KMS-11 (cell line): ENCODE results near the gene ETS2.

ENCODE experiments used
- H2AFZ ChIP-seq: fragments of 200-600 bp; sonication (generic); 2 replicates; pipeline ENCODE4 v1.6.1; 2016; ENCODE audit warnings: antibody characterized with exemption, mixed run types, low read depth
- H3K27ac ChIP-seq: fragments of 200-600 bp; sonication (generic); 2 replicates; pipeline ENCODE4 v1.6.1; 2016; ENCODE audit warnings: mild to moderate bottlenecking, mixed run types
- H3K27me3 ChIP-seq: fragments of 200-600 bp; sonication (generic); 2 replicates; pipeline ENCODE4 v1.6.1; 2017; ENCODE audit warnings: mild to moderate bottlenecking, low read depth, mixed run types, moderate library complexity; ENCODE audit not compliant: insufficient read depth
- H3K36me3 ChIP-seq: fragments of 200-600 bp; sonication (generic); 2 replicates; pipeline ENCODE4 v1.6.1; 2017; ENCODE audit warnings: mild to moderate bottlenecking, mixed run types; ENCODE audit not compliant: insufficient read depth
- H3K4me1 ChIP-seq: fragments of 200-600 bp; sonication (generic); 2 replicates; pipeline ENCODE4 v1.6.1; 2016; ENCODE audit warnings: mild to moderate bottlenecking, low read depth, mixed run types; ENCODE audit not compliant: poor library complexity, severe bottlenecking
- H3K4me2 ChIP-seq: fragments of 200-600 bp; sonication (generic); 2 replicates; pipeline ENCODE4 v1.7.0; 2016; ENCODE audit warnings: mild to moderate bottlenecking, mixed run types
- H3K4me3 ChIP-seq: fragments of 200-600 bp; sonication (generic); IDR thresholded peaks from 2 replicates; pipeline ENCODE4 v1.6.1; 2017; ENCODE audit warnings: low read depth, low read length, mixed read lengths; ENCODE audit not compliant: insufficient read depth
- H3K79me2 ChIP-seq: fragments of 200-600 bp; sonication (generic); 2 replicates; pipeline ENCODE4 v1.6.1; 2016; ENCODE audit warnings: low read depth, mixed run types; ENCODE audit not compliant: insufficient read depth
- H3K9ac ChIP-seq: fragments of 200-600 bp; sonication (generic); 2 replicates; pipeline ENCODE4 v1.6.1; 2016; ENCODE audit warnings: mild to moderate bottlenecking, mixed run types
- H4K20me1 ChIP-seq: fragments of 200-600 bp; sonication (generic); 2 replicates; pipeline ENCODE4 v1.6.1; 2016; ENCODE audit warnings: mild to moderate bottlenecking, mixed run types; ENCODE audit not compliant: insufficient read depth
- TF ChIP-seq, protein P1 (sequence below): fragments of 200-600 bp; sonication (generic); conservative IDR thresholded peaks from 2 replicates; pipeline ENCODE4 v1.6.1; 2017; ENCODE audit warnings: low read depth, mild to moderate bottlenecking, antibody characterized with exemption, low read length, moderate library complexity, mixed read lengths

Gene ETS2

DNA sequence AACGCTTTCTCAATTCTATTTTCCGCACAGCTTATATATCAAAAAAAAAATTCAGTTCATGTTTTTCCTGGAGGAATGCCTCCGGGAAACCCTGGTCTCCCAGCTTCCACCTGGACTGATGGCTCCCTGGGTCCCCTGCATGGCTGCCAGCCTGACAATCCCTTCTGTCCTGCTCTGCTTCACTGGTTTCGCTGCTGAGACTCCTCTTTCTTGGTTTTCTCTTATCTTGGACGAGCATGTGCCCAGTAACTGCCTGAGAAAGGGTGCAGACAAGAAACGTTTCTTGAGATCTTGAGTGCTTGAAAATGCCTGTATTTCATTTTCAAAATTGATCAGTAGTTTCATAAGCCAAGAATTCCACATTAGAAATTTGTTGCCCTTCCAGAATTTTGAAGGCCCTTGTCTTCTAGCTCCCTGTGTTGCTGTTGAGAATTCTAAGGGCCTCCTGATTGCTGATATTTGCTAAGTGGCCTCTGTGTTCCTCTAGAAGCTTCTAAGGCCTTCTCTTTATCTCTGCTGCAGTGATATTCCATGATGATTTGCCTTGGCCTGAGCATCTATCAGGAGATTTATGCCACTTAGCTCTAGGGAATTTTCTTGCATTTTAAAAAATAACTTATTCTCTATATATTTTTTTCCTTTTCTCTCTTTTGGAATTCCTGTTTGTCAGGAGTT is 44.7 kb downstream of the ETS2 start:
- TF ChIP-seq, protein P1, sequence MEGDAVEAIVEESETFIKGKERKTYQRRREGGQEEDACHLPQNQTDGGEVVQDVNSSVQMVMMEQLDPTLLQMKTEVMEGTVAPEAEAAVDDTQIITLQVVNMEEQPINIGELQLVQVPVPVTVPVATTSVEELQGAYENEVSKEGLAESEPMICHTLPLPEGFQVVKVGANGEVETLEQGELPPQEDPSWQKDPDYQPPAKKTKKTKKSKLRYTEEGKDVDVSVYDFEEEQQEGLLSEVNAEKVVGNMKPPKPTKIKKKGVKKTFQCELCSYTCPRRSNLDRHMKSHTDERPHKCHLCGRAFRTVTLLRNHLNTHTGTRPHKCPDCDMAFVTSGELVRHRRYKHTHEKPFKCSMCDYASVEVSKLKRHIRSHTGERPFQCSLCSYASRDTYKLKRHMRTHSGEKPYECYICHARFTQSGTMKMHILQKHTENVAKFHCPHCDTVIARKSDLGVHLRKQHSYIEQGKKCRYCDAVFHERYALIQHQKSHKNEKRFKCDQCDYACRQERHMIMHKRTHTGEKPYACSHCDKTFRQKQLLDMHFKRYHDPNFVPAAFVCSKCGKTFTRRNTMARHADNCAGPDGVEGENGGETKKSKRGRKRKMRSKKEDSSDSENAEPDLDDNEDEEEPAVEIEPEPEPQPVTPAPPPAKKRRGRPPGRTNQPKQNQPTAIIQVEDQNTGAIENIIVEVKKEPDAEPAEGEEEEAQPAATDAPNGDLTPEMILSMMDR, result no peak
- no peak overlapping the region for H3K9ac ChIP-seq
- no peaks in the 10 kb centered on the region for H3K36me3 ChIP-seq
- no peak overlapping the region for H3K27ac ChIP-seq
- H3K79me2 ChIP-seq, result no peaks in the 10 kb centered on the region
- H3K4me1 ChIP-seq, result no peaks in the 10 kb centered on the region
- no peak overlapping the region for H2AFZ ChIP-seq
- no peak overlapping the region for H3K4me2 ChIP-seq
- no peaks in the 10 kb centered on the region for H3K27me3 ChIP-seq
- H3K4me3 ChIP-seq, result no peak overlapping the region
- H4K20me1 ChIP-seq, result no peaks in the 10 kb centered on the region

GRCh38 chr21:38851101-38851500 is 45.4 kb downstream of the ETS2 start:
- H3K27me3 ChIP-seq, result no peaks in the 10 kb centered on the region
- no peaks in the 10 kb centered on the region for H3K4me1 ChIP-seq
- H3K9ac ChIP-seq, result no peak overlapping the region
- no peaks in the 10 kb centered on the region for H3K79me2 ChIP-seq
- H3K36me3 ChIP-seq, result no peaks in the 10 kb centered on the region
- no peaks in the 10 kb centered on the region for H4K20me1 ChIP-seq
- no peak overlapping the region for H3K27ac ChIP-seq
- no peak overlapping the region for H2AFZ ChIP-seq
- no peak overlapping the region for H3K4me3 ChIP-seq
- H3K4me2 ChIP-seq, result no peak overlapping the region
- TF ChIP-seq, protein P1, result no peak

GRCh38 chr21:38852278-38852677 is 46.5 kb downstream of the ETS2 start:
- H3K27me3 ChIP-seq, result no peaks in the 10 kb centered on the region
- no peaks in the 10 kb centered on the region for H3K4me1 ChIP-seq
- H3K27ac ChIP-seq, result no peak overlapping the region
- TF ChIP-seq, protein P1, result no peak
- no peak overlapping the region for H3K4me3 ChIP-seq
- no peaks in the 10 kb centered on the region for H3K36me3 ChIP-seq
- no peak overlapping the region for H3K9ac ChIP-seq
- H4K20me1 ChIP-seq, result no peaks in the 10 kb centered on the region
- no peak overlapping the region for H3K4me2 ChIP-seq
- no peak overlapping the region for H2AFZ ChIP-seq
- H3K79me2 ChIP-seq, result no peaks in the 10 kb centered on the region

DNA sequence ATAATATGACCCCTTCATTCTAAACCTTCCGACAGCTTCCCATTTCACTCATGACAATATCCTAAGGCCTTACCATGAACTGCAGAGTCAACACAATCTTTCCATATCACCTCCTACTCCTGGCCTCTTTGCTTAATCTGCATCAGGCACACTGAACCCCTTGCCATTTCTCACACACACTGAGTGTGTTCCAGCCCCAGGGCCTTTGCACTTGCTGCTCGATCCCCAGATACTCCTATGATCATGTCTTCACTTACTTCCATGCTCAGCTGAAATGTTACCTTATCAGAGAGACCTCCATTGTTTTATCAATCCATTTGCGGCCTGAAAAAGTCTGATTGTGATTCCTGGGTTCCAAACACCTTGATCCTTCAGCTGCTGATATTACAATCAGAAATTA is 47.0 kb downstream of the ETS2 start:
- Histone ChIP-seq H3K27ac (no peak overlapping the region), H3K79me2 (no peaks in the 10 kb centered on the region), H3K27me3 (no peaks in the 10 kb centered on the region), H2AFZ (no peak overlapping the region), H3K36me3 (no peaks in the 10 kb centered on the region), H3K4me2 (no peak overlapping the region), H3K4me3 (no peak overlapping the region), H3K9ac (no peak overlapping the region), H4K20me1 (no peaks in the 10 kb centered on the region), H3K4me1 (no peaks in the 10 kb centered on the region)
- TF ChIP-seq, protein P1, result no peak
